Nephron progenitor cell (in vitro differentiated cells): ENCODE results near the gene C1orf198.
A peak's percentile ranks its signal among the peaks of the same experiment; 100 is the strongest.

Experiments
- DNase-seq: peaks from one replicate; pipeline ENCODE4 v3.0.0; 2021
- H3K27ac Mint-ChIP-seq: 2 replicates; pipeline ENCODE4 v1.8.0; 2021; ENCODE audit warnings: mild to moderate bottlenecking, moderate library complexity, mixed read lengths
- H3K27me3 Mint-ChIP-seq: 2 replicates; pipeline ENCODE4 v1.8.0; 2021; ENCODE audit warnings: mild to moderate bottlenecking, low read depth, mixed read lengths; ENCODE audit not compliant: poor library complexity
- H3K36me3 Mint-ChIP-seq: 2 replicates; pipeline ENCODE4 v1.8.0; 2021; ENCODE audit warnings: low read depth, mixed read lengths
- H3K4me1 Mint-ChIP-seq: 2 replicates; pipeline ENCODE4 v1.8.0; 2021; ENCODE audit warnings: mixed read lengths
- H3K4me3 Mint-ChIP-seq: 2 replicates; pipeline ENCODE4 v1.8.0; 2021; ENCODE audit warnings: mild to moderate bottlenecking, moderate library complexity, mixed read lengths
- H3K9me3 Mint-ChIP-seq: 2 replicates; pipeline ENCODE4 v1.8.0; 2021; ENCODE audit warnings: mild to moderate bottlenecking, moderate library complexity, mixed read lengths
- TF ChIP-seq, protein P1 (sequence below): fragments of 200-600 bp; sonication (generic); IDR thresholded peaks from 2 replicates; pipeline ENCODE4 v1.5.0; 2021; ENCODE audit warnings: antibody characterized with exemption

The C1orf198 gene

GRCh38 chr1:230868736-230869385 lies 540 bp upstream of the C1orf198 start:
- TF ChIP-seq, protein P1, sequence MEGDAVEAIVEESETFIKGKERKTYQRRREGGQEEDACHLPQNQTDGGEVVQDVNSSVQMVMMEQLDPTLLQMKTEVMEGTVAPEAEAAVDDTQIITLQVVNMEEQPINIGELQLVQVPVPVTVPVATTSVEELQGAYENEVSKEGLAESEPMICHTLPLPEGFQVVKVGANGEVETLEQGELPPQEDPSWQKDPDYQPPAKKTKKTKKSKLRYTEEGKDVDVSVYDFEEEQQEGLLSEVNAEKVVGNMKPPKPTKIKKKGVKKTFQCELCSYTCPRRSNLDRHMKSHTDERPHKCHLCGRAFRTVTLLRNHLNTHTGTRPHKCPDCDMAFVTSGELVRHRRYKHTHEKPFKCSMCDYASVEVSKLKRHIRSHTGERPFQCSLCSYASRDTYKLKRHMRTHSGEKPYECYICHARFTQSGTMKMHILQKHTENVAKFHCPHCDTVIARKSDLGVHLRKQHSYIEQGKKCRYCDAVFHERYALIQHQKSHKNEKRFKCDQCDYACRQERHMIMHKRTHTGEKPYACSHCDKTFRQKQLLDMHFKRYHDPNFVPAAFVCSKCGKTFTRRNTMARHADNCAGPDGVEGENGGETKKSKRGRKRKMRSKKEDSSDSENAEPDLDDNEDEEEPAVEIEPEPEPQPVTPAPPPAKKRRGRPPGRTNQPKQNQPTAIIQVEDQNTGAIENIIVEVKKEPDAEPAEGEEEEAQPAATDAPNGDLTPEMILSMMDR: no peak
- Mint-ChIP-seq H3K4me3 (peak overlapping the region; percentile 84), H3K27ac (peak overlapping the region; percentile 93), H3K4me1 (peaks cover 51% of the 10 kb centered on the region), H3K36me3 (peaks cover 19% of the 10 kb centered on the region), H3K27me3 (peaks cover 19% of the 10 kb centered on the region), H3K9me3 (no peaks in the 10 kb centered on the region)
- DNase-seq: peak; percentile 71

GRCh38 chr1:230867101-230867902 lies 1.0 kb downstream of the C1orf198 start:
- no peak for DNase-seq
- Mint-ChIP-seq H3K27me3 (peaks cover 18% of the 10 kb centered on the region), H3K9me3 (no peaks in the 10 kb centered on the region), H3K27ac (no peak overlapping the region), H3K4me1 (peaks cover 64% of the 10 kb centered on the region), H3K36me3 (peaks cover 24% of the 10 kb centered on the region), H3K4me3 (peak overlapping the region; percentile 92)
- TF ChIP-seq, protein P1: no peak

GRCh38 chr1:230866171-230867070 lies 1.9 kb downstream of the C1orf198 start:
- H3K27me3 Mint-ChIP-seq: peaks cover 15% of the 10 kb centered on the region
- H3K4me3 Mint-ChIP-seq: peak overlapping the region; percentile 92
- no peaks in the 10 kb centered on the region for H3K9me3 Mint-ChIP-seq
- no peak for DNase-seq
- H3K4me1 Mint-ChIP-seq: peaks cover 64% of the 10 kb centered on the region
- peaks cover 29% of the 10 kb centered on the region for H3K36me3 Mint-ChIP-seq
- H3K27ac Mint-ChIP-seq: no peak overlapping the region
- TF ChIP-seq, protein P1: no peak

GRCh38 chr1:230865062-230865817 lies 3.1 kb downstream of the C1orf198 start:
- Mint-ChIP-seq H3K4me3 (peak overlapping the region; percentile 29), H3K9me3 (no peaks in the 10 kb centered on the region), H3K27ac (no peak overlapping the region), H3K36me3 (peaks cover 38% of the 10 kb centered on the region), H3K4me1 (peaks cover 64% of the 10 kb centered on the region), H3K27me3 (peaks cover 15% of the 10 kb centered on the region)
- TF ChIP-seq, protein P1: no peak
- DNase-seq: no peak

DNA sequence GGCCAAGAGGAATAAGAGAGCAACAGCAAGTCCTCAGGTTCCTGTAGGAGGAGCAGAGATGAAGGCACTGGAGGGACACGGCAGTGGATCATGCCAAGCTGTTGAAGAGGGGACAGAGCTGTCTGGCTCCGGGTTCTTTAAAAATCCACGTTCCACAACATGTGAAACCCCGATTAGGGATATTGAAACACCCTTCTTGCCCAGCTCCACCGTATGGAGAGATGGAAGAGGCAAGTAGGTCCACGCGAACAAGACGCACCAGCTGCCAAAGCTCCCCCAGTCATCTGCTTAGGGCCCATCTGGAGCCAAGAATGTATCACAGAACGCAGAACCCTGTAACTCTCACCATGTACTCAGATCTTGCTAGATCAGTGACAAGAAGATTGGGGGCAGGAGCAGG lies 3.9 kb downstream of the C1orf198 start:
- Mint-ChIP-seq H3K9me3 (no peaks in the 10 kb centered on the region), H3K4me1 (peaks cover 58% of the 10 kb centered on the region), H3K4me3 (no peak overlapping the region), H3K27ac (no peak overlapping the region), H3K27me3 (peaks cover 15% of the 10 kb centered on the region), H3K36me3 (peaks cover 41% of the 10 kb centered on the region)
- no peak for DNase-seq
- TF ChIP-seq, protein P1: no peak
